ENCODE measurements around the gene UQCR10. TPM values are rescaled to one million over a fixed set of nuclear protein-coding genes. Genes with fewer than 3 reads are reported as not detected.
A peak's percentile ranks its signal among the peaks of the same experiment; 100 is the strongest.

The UQCR10 gene
- polyA plus RNA-seq, 3 donors from 2014 or later: 285 to 342 (median 286) TPM

- Mint-ChIP-seq H3K4me3 (no peak overlapping the region), H3K4me1 (no peaks in the 10 kb centered on the region), H3K27ac (no peak overlapping the region), H3K9me3 (no peaks in the 10 kb centered on the region), H3K27me3 (ENCODE audit: low read depth in 3 of 3) (no peaks in the 10 kb centered on the region), H3K36me3 (no peaks in the 10 kb centered on the region)
- no peak for DNase-seq
Observed at GRCh38 chr22:29731058-29731850, 35.9 kb upstream of the UQCR10 start.

DNA sequence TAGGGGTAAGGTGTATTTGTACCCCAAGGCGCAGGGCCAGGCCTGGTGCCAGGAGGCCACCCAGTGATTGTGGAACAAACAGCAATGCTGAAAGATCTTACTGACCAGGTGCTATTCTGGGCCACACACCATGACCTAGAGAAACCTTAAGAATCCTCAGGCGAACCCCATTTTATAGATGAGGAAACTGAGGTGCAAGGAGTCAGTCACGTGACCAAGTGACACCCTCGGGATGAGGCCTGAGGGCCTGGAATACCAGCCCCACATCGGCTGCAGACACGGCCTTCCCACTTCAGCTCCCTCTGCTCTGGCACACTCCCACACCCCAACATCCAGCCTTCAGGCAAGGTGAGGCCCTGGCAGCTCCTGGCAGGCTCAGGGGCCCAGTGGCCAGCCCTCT is 34.3 kb upstream of the UQCR10 start:
- Mint-ChIP-seq H3K4me1 (no peaks in the 10 kb centered on the region), H3K36me3 (no peaks in the 10 kb centered on the region), H3K4me3 (no peak overlapping the region), H3K9me3 (no peaks in the 10 kb centered on the region), H3K27me3 (ENCODE audit: low read depth in 3 of 3) (no peaks in the 10 kb centered on the region), H3K27ac (no peak overlapping the region)
- no peak for DNase-seq

GRCh38 chr22:29733362-29734201 is 33.6 kb upstream of the UQCR10 start:
- no peak overlapping the region for H3K27ac Mint-ChIP-seq
- no peaks in the 10 kb centered on the region for H3K27me3 Mint-ChIP-seq (ENCODE audit: low read depth in 3 of 3)
- H3K36me3 Mint-ChIP-seq: no peaks in the 10 kb centered on the region
- H3K9me3 Mint-ChIP-seq: no peaks in the 10 kb centered on the region
- no peak for DNase-seq
- no peak overlapping the region for H3K4me3 Mint-ChIP-seq
- H3K4me1 Mint-ChIP-seq: no peaks in the 10 kb centered on the region

- no peak overlapping the region for H3K4me3 Mint-ChIP-seq
- H3K4me1 Mint-ChIP-seq: no peaks in the 10 kb centered on the region
- DNase-seq: no peak
- H3K9me3 Mint-ChIP-seq: no peaks in the 10 kb centered on the region
- no peak overlapping the region for H3K27ac Mint-ChIP-seq
- no peaks in the 10 kb centered on the region for H3K27me3 Mint-ChIP-seq (ENCODE audit: low read depth in 3 of 3)
- H3K36me3 Mint-ChIP-seq: no peaks in the 10 kb centered on the region
Observed at GRCh38 chr22:29734406-29734805, 32.8 kb upstream of the UQCR10 start.

GRCh38 chr22:29734838-29735237 is 32.3 kb upstream of the UQCR10 start:
- Mint-ChIP-seq H3K27me3 (ENCODE audit: low read depth in 3 of 3) (no peaks in the 10 kb centered on the region), H3K36me3 (no peaks in the 10 kb centered on the region), H3K4me3 (no peak overlapping the region), H3K4me1 (no peaks in the 10 kb centered on the region), H3K27ac (no peak overlapping the region), H3K9me3 (no peaks in the 10 kb centered on the region)
- no peak for DNase-seq

- Mint-ChIP-seq H3K36me3 (no peaks in the 10 kb centered on the region), H3K9me3 (no peaks in the 10 kb centered on the region), H3K4me3 (no peak overlapping the region), H3K4me1 (no peaks in the 10 kb centered on the region), H3K27me3 (ENCODE audit: low read depth in 3 of 3) (no peaks in the 10 kb centered on the region), H3K27ac (no peak overlapping the region)
- no peak for DNase-seq
Observed at GRCh38 chr22:29735416-29735815, 31.8 kb upstream of the UQCR10 start.

DNA sequence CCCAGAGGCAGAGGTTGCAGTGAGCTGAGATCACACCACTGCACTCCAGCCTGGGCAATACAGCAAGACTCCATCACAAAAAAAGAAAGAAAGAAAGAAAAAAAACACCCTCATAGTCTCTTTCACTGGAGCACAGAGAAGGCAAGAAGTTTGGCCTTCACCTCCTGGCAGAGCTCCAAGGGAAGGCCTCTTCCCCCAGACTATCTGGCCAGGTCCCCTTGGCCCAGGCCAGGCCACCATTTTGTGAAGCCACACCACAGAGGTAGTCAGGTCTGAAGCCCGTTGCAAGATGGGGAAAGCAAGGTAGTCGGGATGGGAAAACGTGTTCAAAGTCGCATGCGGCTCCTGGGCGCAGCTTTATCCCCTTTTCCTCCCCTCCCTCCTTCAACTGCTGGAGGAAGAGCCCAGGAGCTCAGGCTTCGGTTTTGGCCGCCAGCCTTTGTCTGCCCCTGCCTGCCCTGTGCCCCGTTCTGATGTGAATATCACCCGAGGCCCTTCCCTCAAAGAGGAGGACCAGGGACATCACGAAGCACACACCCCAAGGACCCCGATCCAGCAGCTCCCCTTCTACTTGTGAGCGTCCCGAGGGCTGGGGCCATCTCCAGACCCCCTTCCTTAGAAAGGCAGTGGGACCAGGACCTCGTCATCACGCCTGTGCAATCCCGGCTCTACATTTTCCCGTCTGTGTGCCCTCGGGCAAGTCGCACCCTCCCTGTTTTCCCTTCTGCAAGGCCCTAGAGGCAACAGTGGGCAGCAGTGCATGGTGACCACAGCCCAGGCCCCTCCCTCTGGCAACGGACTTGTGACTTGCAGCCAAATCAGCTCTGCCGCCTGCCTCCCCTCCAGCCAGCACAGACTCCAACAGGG is 29.7 kb upstream of the UQCR10 start:
- no peaks in the 10 kb centered on the region for H3K9me3 Mint-ChIP-seq

GRCh38 chr22:29738118-29738815 is 28.9 kb upstream of the UQCR10 start:
- Mint-ChIP-seq H3K4me1 (no peaks in the 10 kb centered on the region), H3K27me3 (ENCODE audit: low read depth in 3 of 3) (no peaks in the 10 kb centered on the region), H3K27ac (peak overlapping the region in 1 of 6 donors; percentile 12), H3K36me3 (peaks cover 0 to 3% (median 0%) of the 10 kb centered on the region in 3 donors), H3K4me3 (no peak overlapping the region), H3K9me3 (no peaks in the 10 kb centered on the region)
- DNase-seq: no peak

More for the DNA sequence above, 29.7 kb upstream of the UQCR10 start:
- Mint-ChIP-seq H3K4me1 (no peaks in the 10 kb centered on the region), H3K4me3 (no peak overlapping the region), H3K36me3 (peaks cover 0 to 3% (median 0%) of the 10 kb centered on the region in 3 donors), H3K27me3 (ENCODE audit: low read depth in 3 of 3) (no peaks in the 10 kb centered on the region), H3K27ac (peak overlapping the region in 1 of 6 donors; percentile 12)
- DNase-seq: no peak

- Mint-ChIP-seq H3K27ac (no peak overlapping the region), H3K9me3 (no peaks in the 10 kb centered on the region), H3K36me3 (peaks cover 0 to 3% (median 0%) of the 10 kb centered on the region in 3 donors), H3K4me1 (no peaks in the 10 kb centered on the region), H3K27me3 (ENCODE audit: low read depth in 3 of 3) (no peaks in the 10 kb centered on the region), H3K4me3 (no peak overlapping the region)
- DNase-seq: no peak
Observed at GRCh38 chr22:29739346-29739875, 27.8 kb upstream of the UQCR10 start.

- no peaks in the 10 kb centered on the region for H3K27me3 Mint-ChIP-seq (ENCODE audit: low read depth in 3 of 3)
- H3K27ac Mint-ChIP-seq: no peak overlapping the region
- no peak for DNase-seq
- no peaks in the 10 kb centered on the region for H3K4me1 Mint-ChIP-seq
- peaks cover 0 to 6% (median 0%) of the 10 kb centered on the region in 3 donors for H3K36me3 Mint-ChIP-seq
- no peaks in the 10 kb centered on the region for H3K9me3 Mint-ChIP-seq
- H3K4me3 Mint-ChIP-seq: no peak overlapping the region
Observed at GRCh38 chr22:29740216-29740615, 27.0 kb upstream of the UQCR10 start.

DNA sequence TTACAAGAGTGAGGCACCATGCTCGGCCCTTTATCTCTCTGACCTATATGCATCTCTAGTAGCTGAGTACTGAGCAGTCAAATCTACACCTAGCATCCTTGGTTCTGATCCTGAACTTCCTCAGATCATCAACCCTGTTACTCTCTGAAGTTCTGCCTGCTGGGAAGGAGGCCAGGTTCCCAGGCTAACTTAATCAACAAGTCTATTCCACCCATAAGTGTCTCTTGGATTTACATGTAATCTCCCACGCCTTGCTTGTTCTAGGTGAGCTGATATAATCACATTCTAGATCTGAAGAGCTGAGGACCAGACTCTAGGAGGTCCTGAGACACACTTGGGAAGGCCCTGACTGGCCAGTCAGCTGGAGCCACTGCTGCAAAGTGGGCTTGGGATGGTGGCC is 25.2 kb upstream of the UQCR10 start:
- H3K27ac Mint-ChIP-seq: no peak overlapping the region
- no peaks in the 10 kb centered on the region for H3K4me1 Mint-ChIP-seq
- no peak overlapping the region for H3K4me3 Mint-ChIP-seq
- peaks cover 0 to 10% (median 4%) of the 10 kb centered on the region in 3 donors for H3K36me3 Mint-ChIP-seq
- H3K9me3 Mint-ChIP-seq: no peaks in the 10 kb centered on the region
- H3K27me3 Mint-ChIP-seq (ENCODE audit: low read depth in 3 of 3): no peaks in the 10 kb centered on the region
- DNase-seq: no peak

DNA sequence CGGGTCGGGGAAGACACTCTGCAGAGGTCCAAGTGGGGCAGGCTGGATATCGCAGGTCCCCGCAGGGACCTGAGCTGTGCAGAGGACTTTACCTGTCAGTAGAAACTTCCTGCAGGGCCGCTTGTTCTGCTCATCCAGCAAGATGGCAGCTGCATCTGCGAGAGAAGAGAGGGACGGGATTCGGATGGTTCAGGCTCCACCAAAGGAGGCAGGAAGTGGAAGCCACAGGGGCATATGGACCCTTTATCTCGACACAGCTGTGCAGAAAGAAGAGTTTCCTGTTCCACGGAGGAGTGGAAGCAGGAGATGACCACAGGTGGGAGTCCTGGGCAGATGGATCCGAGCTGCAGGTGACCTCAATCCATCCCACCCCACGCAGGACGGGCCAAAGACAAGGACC is 24.8 kb upstream of the UQCR10 start:
- H3K27ac Mint-ChIP-seq: no peak overlapping the region
- no peak overlapping the region for H3K4me3 Mint-ChIP-seq
- no peaks in the 10 kb centered on the region for H3K9me3 Mint-ChIP-seq
- H3K27me3 Mint-ChIP-seq (ENCODE audit: low read depth in 3 of 3): no peaks in the 10 kb centered on the region
- no peaks in the 10 kb centered on the region for H3K4me1 Mint-ChIP-seq
- no peak for DNase-seq
- peaks cover 0 to 11% (median 7%) of the 10 kb centered on the region in 3 donors for H3K36me3 Mint-ChIP-seq

DNA sequence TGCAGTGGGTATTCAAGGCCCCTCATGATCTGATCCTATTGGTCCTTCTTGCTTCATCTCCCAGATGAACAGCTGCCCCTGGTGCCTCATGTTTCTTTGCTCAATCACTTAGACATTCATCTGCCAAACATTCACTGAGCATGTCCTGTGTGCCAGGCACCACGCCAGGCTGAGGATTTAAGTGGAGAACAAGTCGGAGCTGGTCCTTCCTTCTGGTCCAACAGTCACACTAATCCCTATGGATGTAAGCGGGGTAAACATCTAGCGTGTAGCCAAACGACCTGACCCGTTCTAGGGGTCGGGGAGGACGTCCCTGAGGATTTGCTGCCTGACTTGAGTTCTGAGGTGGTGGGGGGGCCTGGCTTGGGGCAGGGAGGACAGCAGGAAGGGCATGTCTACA is 22.3 kb upstream of the UQCR10 start:
- peaks cover 7 to 23% (median 14%) of the 10 kb centered on the region in 3 donors for H3K36me3 Mint-ChIP-seq
- peaks cover 0 to 6% of the 10 kb centered on the region in 2 donors for H3K4me1 Mint-ChIP-seq
- H3K9me3 Mint-ChIP-seq: no peaks in the 10 kb centered on the region
- no peak overlapping the region for H3K4me3 Mint-ChIP-seq
- DNase-seq: no peak
- H3K27me3 Mint-ChIP-seq (ENCODE audit: low read depth in 3 of 3): peaks cover 0 to 2% (median 0%) of the 10 kb centered on the region in 3 donors
- no peak overlapping the region for H3K27ac Mint-ChIP-seq

All from immature natural killer cell (primary cell).